NCI-H82 (cell line): ENCODE results near the gene TIMP2.
A peak's percentile ranks its signal among the peaks of the same experiment; 100 is the strongest.
"Not testable (repeated sequence)": the region's sequence is repeated elsewhere in the genome, so short reads cannot be mapped to it uniquely, and the experiment has no call there.

Source experiments
- DNase-seq: peaks from one replicate; lab custom pipeline; 2025; lab: John Stamatoyannopoulos, UW

TIMP2 gene, protein sequence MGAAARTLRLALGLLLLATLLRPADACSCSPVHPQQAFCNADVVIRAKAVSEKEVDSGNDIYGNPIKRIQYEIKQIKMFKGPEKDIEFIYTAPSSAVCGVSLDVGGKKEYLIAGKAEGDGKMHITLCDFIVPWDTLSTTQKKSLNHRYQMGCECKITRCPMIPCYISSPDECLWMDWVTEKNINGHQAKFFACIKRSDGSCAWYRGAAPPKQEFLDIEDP

DNA sequence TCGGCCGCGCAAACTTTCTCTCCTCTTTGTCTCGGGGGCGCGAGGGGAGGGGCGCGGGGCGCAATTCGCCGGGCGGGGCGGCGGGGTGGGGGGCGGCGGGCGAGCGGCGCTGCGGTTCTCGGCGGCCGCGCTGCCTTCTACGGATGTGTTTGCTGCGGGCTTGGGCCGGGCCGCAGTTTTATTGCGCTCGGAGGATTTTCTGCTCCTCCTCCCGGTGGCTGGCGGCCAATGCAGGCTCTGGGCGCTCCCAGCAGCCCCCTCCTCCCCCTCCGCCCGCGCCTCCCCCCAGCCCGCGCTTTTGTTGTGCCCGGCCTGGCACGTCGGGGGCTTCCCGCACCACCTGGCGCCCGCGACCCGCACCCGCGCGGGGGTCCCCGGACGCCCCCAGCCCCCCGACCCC, at the start of gene TIMP2:
Gene TIMP2 (minus strand): TSS at position 154 of the 400 bp plus-strand sequence. CDS start 299 bp downstream, outside the sequence.
- peak; percentile 92 for DNase-seq

DNA sequence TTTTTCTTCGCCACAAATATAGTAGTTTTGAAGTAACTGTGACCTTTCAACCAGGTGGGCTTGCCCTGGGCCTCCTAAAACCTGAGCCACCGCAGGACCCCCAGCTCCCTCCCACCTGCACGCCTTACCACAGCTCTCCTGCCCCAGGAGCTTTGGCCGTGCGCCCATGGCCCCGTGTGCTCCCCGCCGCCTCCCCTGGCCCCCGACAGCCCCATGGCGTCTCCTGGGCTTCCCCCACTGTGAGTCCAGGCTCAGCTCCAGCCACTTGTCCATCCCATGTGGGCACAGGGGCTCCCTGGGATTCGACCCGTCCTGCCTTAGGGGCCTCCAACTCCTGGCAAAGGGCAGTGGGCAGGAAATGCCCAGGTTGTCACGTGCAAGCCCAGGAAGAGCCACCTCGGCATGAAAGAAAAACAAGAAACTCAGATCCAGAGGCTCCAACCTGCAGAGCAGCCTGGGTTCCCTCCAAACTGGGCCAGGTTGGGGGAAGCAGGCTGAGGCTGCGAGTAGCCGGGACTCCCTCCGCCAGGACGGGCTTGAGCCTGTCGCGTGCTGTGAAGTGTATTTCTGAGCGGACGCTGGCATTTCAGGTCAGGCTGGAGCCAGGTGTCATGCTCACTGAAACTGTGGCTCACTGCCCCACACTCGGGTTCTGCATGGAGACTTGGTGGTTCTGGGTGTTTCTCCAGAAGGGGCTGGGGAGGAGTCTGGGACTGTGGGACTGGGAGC, 48.8 kb upstream of the TIMP2 start:
- DNase-seq: no peak

DNA sequence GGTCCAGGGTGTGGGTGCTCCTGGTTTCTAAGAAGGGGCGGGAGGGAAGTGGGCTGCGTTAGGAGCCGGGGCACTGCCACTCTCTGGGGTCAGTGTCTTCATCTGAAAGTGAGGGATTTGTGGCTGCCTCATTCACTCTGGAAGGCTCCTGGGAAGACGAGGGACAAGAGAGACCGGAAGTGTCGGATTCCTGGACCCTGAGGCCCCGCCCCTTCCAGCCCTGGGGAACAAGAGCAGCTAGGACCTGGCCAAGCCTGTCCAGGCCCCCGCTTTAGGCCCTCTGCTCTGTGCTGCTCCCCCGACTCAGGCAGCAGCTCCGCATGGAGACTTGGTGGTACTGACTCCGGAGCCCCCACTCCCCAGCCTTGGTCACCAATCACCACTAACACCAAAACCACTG, 48.0 kb upstream of the TIMP2 start:
- DNase-seq: no peak

DNA sequence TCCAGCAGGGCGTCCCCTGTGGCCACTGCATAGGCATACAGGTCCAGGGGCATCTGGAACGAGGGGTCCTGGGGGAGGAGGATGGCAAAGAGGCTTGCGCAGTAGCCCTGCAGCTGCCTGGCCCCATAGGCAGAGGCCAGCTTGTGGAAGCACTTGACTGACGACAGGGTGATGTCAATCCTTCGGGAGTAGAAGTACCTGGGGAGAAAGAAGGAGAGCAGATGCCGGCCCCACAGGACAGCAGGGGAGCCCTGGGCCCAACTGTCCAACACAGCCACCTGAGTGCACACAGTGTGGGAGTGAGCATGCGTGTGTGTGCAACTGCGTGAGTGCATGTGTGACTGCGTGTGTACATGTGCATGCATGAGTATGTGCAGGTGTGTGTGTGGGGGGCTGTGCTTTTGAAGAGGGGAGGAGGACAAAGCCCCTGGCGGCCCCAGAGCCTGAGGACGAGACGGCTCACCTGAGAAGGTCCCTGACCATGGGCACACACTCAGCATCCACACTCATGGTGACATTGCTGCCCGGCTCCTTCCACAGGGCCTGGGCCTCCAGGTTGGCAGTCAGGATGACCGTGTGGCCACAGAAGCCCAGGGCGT, 47.4 kb upstream of the TIMP2 start:
- DNase-seq: no peak

DNA sequence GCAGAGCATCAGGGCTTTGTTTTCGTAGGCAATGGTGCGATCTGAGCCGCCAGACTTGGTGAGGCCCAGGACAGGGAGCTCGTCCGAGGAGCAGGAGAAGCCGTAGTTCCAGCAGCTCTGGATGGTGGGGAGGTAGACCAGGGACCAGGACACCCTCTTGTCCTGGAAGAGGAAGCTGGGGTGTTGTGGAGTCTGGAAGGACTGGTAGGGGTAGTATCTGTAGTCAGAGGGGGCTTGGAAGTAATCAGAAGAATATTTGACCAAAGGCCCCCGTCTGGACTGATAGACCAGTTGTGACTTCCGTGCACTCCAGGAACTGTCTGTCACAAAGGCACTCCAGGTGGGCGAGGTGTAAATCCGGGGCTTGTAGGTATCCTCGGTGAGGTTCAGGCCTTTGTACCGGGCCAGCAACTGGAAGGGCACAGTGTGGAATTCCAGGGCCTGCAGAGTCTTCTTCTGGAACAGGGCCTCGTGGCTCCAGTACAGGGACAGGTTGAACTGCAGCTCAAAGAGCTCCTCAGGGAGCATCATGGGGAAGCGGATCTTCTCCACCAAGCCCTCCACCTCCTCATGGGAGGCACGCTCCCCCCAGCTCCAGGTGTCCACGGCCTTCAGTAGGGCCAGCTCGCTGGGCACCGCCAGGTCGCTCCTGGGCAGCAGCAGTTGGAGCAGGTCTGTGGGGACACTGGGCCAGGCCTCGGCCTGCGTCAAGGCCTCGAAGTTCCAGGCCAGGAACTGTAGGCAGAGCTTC, 46.7 kb upstream of the TIMP2 start:
- no peak for DNase-seq

DNA sequence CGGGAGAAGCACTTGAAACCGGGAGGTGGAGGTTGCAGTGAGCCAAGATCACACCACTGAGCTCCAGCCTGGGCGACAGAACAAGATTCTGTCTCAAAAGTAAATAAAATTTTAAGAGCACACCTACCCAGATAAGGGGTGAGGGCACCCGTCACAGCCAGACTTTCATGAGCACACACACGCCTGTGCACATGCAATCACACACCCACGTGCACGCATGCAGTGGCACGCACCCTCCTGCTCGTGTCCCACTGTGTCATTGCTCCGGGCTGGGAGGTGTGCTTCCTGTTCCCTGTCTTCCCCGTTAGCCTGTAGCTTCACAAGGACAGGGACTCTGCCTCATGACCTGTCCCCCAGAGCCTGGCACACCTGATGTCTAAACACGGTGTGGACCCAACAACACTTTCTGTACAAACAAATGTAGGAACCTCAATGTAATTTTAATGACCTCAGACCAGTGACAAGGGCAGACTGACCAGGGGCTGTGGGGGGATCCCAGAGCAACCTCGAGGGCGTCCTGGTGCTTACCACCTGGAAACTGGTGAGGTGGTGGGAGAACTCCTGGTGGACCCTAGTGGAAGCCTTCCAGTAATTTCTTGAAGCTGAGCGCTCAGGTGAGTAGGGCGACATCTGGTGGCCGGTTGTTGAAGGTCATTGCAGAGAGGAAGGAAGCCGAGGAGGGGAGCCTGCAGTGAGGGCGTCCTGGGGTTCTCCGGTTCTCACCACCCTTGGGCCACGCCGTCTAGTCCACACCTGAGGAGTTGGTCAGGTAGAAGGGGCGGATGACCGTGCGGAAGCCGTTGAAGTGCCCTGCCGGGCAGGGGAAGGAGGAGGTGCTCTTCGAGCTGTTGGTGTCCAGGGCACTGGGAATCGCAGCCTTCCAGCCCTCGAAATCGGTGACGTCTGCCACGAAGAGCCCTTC, 45.9 kb upstream of the TIMP2 start:
- peak; percentile 90 for DNase-seq

DNA sequence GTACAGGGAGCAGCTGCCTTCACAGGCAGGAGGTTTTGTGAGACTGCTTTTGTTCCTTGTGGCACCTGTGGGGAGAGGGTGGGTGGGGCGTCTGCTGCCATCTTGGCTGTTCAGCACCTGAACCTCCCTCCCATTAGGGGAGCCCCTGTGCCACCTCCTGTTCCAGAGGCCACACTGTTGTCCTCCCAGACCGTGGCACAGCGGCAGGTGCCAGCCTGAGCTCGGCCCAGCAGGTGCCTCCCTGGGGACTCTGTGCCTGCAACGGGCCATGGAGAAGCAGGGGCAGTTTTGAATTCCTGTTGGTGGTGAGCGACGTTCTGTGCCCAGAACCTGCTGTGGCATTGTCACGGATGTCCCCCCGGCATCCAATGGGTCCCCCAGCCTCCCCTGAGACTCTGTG, 44.7 kb upstream of the TIMP2 start:
- no peak for DNase-seq

DNA sequence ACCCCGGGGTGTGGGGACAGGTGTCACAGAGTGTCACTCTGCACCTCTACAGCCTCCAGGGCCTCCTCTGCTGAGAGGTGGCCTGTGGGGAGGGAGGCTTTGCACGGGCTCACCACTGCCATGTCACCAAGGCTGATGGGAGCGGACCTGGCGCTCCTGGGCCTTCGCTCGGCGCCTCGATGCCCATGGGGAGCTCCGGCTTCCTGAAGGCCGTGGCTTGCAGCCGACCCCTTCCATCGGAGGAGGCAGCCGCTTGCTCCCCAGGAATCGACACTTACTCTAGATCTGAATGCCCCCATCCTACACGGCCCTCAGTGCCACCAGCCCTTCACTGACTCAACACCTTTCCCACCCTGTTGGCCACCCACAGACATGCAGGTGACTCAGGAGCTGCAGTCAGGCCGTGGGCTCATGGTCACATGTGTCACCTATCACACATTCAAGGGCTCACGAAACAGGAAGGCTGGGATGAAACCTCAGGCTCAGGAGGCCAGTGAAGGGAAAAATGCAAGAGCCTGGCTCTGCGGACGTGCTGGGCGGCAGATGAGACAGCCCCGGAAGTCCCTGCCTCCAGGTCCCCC, 42.7 kb upstream of the TIMP2 start:
- no peak for DNase-seq

DNA sequence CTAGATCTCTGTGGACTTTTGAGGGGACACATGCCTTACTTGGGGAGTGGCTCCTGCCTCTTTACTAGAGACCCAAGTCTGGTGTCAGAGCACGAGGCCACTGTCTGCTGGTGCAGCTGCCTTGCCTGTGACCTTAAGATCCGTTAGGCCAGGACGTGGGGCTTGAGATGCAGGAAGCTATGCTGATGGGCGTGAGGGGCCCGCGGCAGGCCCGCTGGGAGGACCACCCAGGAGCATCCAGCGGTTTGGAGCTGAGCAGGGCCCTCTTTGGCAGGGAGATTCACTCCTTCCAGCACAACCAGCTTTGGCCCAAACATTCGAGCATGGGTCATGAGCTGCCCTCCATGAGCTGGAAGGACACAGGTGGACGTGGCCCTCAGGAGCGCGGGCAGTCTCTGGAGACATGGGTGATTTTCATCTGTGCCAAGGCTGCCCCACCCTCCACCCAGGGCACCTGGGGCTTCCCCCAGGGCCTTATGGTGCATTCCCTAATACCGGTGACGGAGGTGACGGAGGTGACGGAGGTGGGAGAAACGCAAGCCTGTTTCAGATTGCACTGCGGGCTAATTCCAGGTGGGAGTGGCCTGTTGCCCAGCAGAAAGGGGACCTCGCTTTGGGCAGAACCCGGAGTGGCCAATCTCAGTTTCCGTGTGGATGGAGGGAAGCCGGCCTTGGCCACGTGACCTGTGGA, 41.9 kb upstream of the TIMP2 start:
- no peak for DNase-seq

DNA sequence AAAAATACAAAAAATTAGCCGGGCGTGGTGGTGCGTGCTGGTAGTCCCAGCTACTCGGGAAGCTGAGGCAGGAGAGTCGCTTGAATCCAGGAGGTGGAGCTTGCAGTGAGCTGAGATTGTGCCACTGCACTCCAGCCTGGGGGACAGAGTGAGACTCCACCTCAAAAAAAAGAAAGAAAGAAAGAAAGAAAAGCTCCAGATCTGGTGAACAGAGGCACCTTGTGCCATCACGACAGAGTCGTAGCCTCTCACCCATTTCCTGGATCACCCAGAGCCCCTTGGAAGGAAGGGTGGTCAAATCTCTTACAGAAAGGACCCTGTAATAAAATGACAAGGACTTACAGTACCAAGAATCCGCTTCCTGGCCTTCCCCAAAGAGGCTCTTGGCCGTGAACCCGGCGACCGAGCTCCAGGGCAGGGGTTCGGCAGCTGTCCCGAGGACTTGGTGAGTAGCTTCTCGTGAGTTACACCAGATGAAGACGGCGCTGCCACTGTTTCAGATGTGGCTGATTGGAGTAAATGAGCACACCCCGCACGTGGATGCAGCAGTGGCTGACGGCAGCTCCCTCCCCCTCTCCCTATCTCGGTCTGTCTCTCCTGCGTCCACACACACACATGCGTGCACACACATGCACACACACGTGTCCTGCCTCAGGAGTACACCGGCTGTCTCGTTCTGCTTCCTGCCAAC, 41.1 kb upstream of the TIMP2 start:
- no peak for DNase-seq

DNA sequence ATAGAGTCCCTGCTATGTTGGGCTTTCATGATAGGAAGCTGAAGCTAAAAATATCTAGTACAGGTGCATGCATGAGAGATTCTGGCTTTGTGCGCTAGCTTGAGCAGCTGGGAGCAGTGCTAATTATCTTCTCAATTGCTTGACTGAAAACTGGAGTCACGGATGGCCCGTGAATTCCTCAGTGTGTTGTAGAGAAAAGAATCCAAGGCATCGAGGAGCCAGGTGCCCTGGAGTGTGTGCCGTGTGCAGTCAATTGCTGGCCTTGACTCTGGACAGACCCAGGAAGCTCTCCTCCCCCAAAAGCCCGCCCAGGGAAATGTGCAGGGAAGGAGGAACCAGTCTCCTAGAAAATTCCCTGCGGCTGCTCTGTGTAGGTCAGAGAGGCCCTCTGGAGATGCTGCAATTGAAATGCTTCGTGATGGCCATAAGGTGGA, 40.3 kb upstream of the TIMP2 start:
- no peak for DNase-seq

DNA sequence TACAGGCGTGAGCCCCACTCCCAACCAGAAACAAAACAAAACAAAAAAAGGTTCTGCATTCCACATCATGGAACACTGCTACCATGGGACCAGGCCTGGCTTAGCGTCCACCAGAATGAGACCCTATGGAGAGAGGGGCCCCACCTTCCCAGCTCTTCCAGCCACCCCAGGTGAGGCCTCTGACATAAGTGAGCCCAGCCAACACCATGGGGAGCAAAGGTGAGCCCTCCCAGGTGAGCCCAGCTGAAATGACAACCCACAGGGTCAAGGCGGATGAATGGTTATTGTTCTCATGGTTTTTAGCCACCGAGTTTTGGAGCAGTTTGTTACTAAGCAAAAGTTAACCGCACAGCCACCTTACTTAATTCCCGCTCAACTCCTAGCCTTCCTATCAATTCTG, 38.2 kb upstream of the TIMP2 start:
- no peak for DNase-seq

DNA sequence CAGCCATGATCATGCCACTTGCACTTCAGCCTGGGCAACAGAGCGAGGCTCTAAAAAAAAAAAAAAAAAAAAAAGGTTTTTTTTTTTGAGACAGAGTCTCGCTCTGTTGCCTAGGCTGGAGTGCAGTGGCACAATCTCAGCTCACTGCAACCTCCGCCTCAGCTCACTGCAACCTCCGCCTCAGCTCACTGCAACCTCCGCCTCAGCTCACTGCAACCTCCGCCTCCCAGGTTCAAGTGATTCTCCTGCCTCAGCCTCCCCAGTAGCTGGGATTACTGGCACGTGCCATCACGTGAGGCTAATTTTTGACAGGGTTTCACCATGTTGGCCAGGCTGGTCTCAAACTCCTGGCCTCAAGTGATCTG, 37.8 kb upstream of the TIMP2 start:
- DNase-seq: not testable (repeated sequence)

DNA sequence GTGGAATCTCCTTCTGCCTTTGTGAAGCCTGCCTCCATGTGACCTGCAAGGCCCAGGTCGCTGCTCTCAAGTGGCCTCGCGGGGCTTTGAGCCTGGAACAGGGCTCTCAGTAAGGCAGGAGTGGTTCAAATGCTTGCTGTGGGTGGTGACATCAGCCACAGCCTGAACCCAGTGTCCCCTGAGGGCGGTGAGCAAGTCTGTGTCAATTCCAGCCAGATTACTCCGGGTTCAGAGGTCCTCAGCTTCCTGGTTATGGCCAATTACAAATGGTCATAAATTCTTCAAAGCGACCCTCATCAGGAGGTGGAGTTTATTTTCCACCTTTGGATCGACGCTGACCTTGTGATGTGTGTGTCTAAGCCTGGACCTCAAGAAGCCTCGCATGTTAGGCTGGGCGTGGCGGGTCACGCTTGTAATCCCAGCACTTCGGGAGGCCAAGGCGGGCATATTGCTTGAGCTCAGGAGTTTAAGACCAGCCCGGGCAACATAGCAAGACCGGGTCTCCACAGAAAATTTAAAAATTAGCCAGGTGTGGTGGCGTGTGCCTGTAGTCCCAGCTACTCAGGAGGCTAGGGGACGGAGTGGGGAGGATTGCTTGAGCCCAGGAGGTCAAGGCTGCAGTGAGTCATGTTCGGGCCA, 37.3 kb upstream of the TIMP2 start:
- no peak for DNase-seq

DNA sequence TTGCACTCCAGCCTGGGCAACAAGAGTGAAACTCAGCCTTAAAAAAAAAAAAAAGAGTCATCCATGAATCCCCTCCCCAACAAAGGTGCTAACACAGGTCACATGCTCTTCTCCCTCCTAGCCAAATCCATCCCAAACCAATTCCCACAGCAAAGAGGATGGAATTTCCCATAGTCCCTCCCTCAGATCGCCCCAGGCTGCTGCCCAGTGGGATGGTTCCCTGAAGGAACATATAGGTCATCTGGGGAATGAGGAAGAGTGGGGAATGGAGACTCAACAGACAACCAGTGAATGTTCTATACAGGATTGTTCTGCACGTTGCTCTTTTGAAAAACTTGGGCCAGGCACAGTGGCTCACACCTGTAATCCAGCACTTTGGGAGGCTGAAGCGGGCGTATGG, 36.4 kb upstream of the TIMP2 start:
- no peak for DNase-seq

DNA sequence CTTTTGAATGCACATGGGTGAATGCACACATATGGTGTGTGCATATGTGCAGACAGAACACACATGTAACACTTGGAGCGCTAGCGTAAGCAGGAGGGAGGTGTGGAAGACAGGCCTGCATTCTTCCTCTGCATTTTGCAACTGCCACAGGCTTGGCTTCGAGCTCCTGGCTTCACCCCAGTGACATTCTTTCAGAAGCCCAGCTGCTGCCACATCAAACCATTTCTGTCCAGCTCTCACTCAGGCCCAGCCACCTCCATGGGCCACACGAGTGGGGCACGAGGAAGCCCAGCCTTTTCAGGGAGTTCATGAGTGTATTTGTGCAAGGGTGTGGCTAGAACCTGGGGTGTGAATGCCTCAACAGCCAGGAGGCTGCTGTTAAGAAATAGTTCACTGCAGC, 35.7 kb upstream of the TIMP2 start:
- no peak for DNase-seq

DNA sequence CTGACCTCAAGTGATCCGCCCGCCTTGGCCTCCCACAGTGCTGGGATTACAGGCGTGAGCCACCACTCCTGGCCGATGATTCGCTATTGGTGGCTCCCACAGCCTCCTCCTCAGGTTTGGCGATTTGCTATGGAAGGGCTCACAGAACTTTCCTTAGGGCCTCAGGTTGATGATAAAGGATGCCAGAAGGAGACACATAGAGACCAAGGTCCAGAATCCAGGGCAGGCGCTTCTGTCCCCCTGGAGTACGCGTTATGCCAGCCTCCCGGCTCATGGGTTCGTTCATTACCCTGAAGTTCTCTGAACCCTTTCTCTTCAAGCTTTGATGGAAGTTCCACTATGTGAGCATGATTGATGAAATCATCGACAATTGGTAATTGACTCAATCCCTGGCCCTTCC, 34.6 kb upstream of the TIMP2 start:
- no peak for DNase-seq

DNA sequence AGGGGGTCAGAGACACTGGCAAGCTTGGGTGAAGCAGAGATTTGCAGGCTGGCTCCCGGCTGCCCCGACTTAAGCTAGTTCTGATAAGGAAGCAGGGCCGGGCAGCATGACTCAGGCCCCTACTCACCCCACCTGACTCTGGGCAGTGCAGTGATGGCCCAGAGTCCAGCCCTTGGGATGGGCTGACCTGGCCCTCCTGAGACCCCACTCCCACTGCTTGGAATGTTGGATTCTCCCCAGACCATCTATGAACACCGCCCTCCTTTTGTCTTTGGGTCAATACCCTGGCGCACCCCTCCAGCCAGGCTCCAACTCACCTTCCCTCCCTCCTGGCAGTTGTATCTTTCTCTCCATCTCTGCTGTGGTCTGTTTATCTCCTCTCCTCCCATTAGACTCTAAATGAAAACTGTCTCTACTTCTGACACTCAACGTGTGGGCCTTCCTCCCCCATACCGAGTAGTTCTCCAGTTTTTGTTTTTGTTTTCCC, 33.5 kb upstream of the TIMP2 start:
- DNase-seq: no peak

DNA sequence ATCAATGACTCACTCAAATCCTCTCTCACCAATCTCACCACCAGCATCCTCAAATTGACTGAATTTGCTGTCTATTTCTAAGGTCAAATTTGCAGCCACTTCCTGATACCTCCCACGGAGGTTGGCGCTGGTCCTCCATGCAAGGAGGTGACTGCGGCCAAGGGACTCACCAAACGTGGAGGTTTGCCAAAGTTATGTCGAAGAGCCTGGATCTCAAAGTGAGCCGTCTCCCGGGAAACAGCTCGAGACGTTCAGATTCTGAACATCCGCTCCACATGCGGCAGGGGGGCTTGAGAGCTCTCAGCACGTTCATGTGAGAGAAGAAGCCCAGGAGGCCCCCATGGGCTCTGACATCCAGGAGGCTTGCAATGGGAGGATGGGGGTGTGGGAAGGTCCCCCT, 31.9 kb upstream of the TIMP2 start:
- no peak for DNase-seq
